ENCODE results near the gene OR10A2. TPM values are rescaled to one million over a fixed set of nuclear protein-coding genes. Genes with fewer than 3 reads are reported as not detected.

The OR10A2 gene
- total and polyA plus RNA-seq, 2 donors from 2014 or later: not detected

DNA sequence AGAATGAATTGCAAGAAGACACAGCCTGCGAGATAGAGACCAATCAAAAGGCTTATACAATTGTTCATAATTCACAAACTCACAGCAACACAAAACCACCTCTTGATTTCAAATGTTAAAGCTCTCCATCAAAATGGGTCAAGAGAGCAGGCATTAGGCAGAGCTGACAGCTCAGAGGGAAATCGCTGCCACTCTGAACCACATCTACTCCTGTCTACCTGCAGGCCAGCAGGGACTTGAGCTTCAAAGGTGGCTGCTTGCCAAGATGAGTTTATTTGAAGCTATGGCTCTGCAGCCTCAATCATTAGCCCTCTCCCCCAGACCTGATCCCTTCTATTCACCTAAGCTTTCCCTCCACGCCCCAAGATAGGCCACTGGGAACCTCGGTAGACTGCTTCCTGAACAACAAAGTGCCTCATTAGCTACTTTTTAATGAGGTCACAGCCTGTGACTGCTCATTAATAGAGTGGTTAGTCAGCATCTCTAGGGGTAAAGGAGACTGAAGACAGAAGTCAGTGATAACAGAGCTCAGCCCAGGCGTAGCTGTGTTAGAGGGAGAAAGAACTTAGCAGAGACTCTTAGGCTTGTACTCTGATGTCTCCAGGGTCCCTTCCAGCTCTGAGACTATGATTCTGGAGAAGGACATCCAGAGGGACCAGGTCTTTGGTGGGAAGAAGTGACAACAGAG lies 38.6 kb upstream of the OR10A2 start:
- intact Hi-C loops (cut with DNase I): no loop called here

DNA sequence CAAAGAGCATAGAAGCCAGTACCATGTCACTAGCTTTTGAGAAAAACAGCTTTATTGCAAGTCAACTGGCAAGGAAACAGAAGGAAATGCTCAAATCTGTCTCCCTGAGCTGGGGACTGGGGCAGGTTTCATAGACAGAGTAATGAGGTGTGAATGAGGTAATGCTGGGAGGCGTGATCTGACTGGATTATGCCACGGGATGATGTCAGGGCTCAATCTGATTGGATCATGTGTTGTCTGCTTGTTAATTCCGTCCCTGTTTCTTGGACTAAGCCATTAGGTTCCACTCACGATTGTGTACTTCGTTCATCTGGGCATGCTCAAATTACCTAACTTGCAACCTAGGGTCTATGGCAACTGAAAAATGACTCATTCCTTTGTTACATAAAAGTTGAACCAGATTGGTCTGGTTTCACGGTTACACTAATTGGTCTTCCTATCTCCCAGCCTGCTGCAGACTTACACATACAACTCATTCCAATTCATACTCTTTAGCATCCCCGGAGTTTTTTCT lies 37.6 kb upstream of the OR10A2 start:
- H3K9me3 ChIP-seq (ENCODE audit: control insufficient read depth in 2 of 3, insufficient read depth in 1 of 3, low read length in 3 of 3): no peaks in the 10 kb centered on the region
- no peak overlapping the region for H3K9ac ChIP-seq (ENCODE audit: low read length in 3 of 3)
- H3K36me3 ChIP-seq (ENCODE audit: control insufficient read depth in 2 of 3, insufficient read depth in 3 of 3, low read length in 3 of 3): no peaks in the 10 kb centered on the region
- no peak for FAIRE-seq
- no peak overlapping the region for H3K27ac ChIP-seq (ENCODE audit: low read depth in 2 of 2, low read length in 2 of 2)
- DNase-seq: no peak
- H3K4me1 ChIP-seq (ENCODE audit: control insufficient read depth in 2 of 3, insufficient read depth in 2 of 3, low read depth in 1 of 3, low read length in 3 of 3): no peaks in the 10 kb centered on the region
- H3K4me3 ChIP-seq (ENCODE audit: low read length in 3 of 3): no peak overlapping the region
- H3K27me3 ChIP-seq (ENCODE audit: control insufficient read depth, insufficient read depth, low read length): no peaks in the 10 kb centered on the region
- intact Hi-C loops (cut with DNase I): no loop called here
- TF ChIP-seq, protein P1, sequence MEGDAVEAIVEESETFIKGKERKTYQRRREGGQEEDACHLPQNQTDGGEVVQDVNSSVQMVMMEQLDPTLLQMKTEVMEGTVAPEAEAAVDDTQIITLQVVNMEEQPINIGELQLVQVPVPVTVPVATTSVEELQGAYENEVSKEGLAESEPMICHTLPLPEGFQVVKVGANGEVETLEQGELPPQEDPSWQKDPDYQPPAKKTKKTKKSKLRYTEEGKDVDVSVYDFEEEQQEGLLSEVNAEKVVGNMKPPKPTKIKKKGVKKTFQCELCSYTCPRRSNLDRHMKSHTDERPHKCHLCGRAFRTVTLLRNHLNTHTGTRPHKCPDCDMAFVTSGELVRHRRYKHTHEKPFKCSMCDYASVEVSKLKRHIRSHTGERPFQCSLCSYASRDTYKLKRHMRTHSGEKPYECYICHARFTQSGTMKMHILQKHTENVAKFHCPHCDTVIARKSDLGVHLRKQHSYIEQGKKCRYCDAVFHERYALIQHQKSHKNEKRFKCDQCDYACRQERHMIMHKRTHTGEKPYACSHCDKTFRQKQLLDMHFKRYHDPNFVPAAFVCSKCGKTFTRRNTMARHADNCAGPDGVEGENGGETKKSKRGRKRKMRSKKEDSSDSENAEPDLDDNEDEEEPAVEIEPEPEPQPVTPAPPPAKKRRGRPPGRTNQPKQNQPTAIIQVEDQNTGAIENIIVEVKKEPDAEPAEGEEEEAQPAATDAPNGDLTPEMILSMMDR (IDR thresholded peaks at IDR 0.05; ENCODE audit: borderline replicate concordance, extremely low read depth, insufficient read depth): no peak

More for the DNA sequence above, 38.6 kb upstream of the OR10A2 start:
- no peak overlapping the region for H3K9ac ChIP-seq (ENCODE audit: low read length in 3 of 3)
- H3K27ac ChIP-seq (ENCODE audit: low read depth in 2 of 2, low read length in 2 of 2): no peak overlapping the region
- H3K36me3 ChIP-seq (ENCODE audit: control insufficient read depth in 2 of 3, insufficient read depth in 3 of 3, low read length in 3 of 3): no peaks in the 10 kb centered on the region
- no peak overlapping the region for H3K4me3 ChIP-seq (ENCODE audit: low read length in 3 of 3)
- FAIRE-seq (no peak), DNase-seq (no peak)
- H3K27me3 ChIP-seq (ENCODE audit: control insufficient read depth, insufficient read depth, low read length): no peaks in the 10 kb centered on the region
- TF ChIP-seq, protein P1 (IDR thresholded peaks at IDR 0.05; ENCODE audit: borderline replicate concordance, extremely low read depth, insufficient read depth): no peak
- H3K4me1 ChIP-seq (ENCODE audit: control insufficient read depth in 2 of 3, insufficient read depth in 2 of 3, low read depth in 1 of 3, low read length in 3 of 3): no peaks in the 10 kb centered on the region
- no peaks in the 10 kb centered on the region for H3K9me3 ChIP-seq (ENCODE audit: control insufficient read depth in 2 of 3, insufficient read depth in 1 of 3, low read length in 3 of 3)

DNA sequence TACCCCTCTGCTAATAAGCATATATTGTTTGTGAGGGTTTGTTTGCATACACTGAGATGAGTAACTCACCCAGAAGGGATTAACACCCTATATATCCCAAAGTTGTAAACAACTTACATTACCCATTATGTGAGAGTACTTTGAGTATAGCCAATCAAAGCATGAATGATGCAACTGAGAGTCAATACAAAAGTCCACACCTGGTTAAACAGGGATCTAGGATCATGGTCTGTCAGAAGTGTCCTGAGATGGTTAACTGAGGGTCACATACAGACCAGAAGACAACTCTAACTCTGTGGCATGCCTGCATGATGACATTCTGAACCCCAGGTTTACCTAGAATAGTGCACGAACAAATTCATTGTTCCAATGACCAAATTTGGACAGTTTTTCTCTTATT lies 34.8 kb upstream of the OR10A2 start:
- Histone ChIP-seq H3K4me1 (ENCODE audit: control insufficient read depth in 2 of 3, insufficient read depth in 2 of 3, low read depth in 1 of 3, low read length in 3 of 3) (no peaks in the 10 kb centered on the region), H3K4me3 (ENCODE audit: low read length in 3 of 3) (no peak overlapping the region), H3K9ac (ENCODE audit: low read length in 3 of 3) (no peak overlapping the region), H3K9me3 (ENCODE audit: control insufficient read depth in 2 of 3, insufficient read depth in 1 of 3, low read length in 3 of 3) (no peaks in the 10 kb centered on the region), H3K27me3 (ENCODE audit: control insufficient read depth, insufficient read depth, low read length) (no peaks in the 10 kb centered on the region), H3K27ac (ENCODE audit: low read depth in 2 of 2, low read length in 2 of 2) (no peak overlapping the region), H3K36me3 (ENCODE audit: control insufficient read depth in 2 of 3, insufficient read depth in 3 of 3, low read length in 3 of 3) (no peaks in the 10 kb centered on the region)
- no peak for DNase-seq
- intact Hi-C loops (cut with DNase I): no loop called here
- FAIRE-seq: no peak
- TF ChIP-seq, protein P1 (IDR thresholded peaks at IDR 0.05; ENCODE audit: borderline replicate concordance, extremely low read depth, insufficient read depth): no peak
